GM10266 (cell line): ENCODE results near the gene STOX2.

Source experiments
- DNase-seq: peaks from one replicate; pipeline ENCODE4 v3.0.0; 2012; ENCODE audit errors: extremely low spot score
- CTCF ChIP-seq: IDR thresholded peaks from 2 replicates; pipeline ENCODE4 v1.5.1; 2012; ENCODE audit warnings: mild to moderate bottlenecking, low read depth; ENCODE audit not compliant: control insufficient read depth, insufficient read depth; ENCODE audit errors: missing control alignments

STOX2 gene

GRCh38 chr4:183898456-183898855, 6.7 kb upstream of the STOX2 start:
- DNase-seq, result no peak
- no peak for TF ChIP-seq CTCF

GRCh38 chr4:183903021-183903760, 1.9 kb upstream of the STOX2 start:
- no peak for TF ChIP-seq CTCF
- DNase-seq, result no peak

DNA sequence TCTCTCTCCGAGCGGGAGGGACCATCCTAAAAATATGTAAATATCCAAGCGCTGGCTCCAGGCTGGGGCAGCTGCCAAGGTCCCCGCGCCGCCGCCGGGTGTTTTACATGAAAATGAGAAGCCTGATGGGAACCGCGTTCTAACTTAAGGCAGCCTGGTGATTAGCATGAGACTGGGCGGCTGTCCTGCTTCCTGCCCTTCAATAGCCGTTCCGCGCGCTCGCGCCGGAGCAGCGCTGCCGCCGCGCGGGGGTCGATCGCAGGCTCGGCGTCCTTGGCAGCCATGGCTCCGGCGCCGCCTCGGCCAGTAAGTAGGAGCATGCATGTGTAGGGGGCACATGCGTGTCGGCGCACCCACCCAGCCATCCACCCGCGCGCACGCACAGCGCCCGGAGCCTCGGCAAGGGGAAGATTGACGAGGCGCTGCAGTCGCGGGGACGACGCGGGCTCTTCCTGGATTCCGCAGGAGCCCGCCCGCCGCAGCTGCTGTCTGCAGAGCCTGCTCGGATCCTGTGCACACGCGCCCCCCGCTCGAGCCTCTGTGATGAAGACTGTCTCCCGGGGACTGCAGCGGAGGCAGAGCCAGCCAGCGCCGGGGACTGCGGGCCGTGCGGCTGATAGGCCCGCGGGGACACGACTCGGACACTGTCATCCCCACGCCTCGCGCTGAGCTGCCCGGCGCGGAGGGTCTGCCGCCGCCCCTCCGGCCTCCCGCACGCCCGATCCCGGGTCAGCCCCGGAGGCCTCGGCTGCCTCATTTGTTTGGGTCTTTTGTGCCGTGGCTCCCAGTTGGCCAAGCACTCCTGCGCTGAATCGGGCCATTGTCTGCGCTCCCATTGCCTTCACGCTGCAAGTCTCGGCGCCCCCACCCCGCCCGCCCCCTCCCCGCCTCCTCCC, 734 bp downstream of the STOX2 start:
- TF ChIP-seq CTCF, result no peak
- no peak for DNase-seq

GRCh38 chr4:183906489-183906738, 1.3 kb downstream of the STOX2 start:
- no peak for TF ChIP-seq CTCF

GRCh38 chr4:183906739-183907651, 1.9 kb downstream of the STOX2 start:
- DNase-seq, result no peak
- no peak for TF ChIP-seq CTCF

More at GRCh38 chr4:183906489-183906738, 1.3 kb downstream of the STOX2 start:
- no peak for DNase-seq

- no peak for DNase-seq
- TF ChIP-seq CTCF, result no peak
Measured at GRCh38 chr4:183907871-183908683, 3.0 kb downstream of the STOX2 start.
